IPS DF 4.7 (cell line): ENCODE data around the gene B4GALT2.

ENCODE experiments used
- DNase-seq: peaks from one replicate; pipeline ENCODE4 v3.0.0-alpha.2; 2013; ENCODE audit warnings: low spot score; ENCODE audit errors: extremely low read depth

Gene B4GALT2

GRCh38 chr1:43946236-43947060, 32.6 kb upstream of the B4GALT2 start, which contains the start of gene IPO13:
Gene IPO13 (plus strand): TSS chr1:43946950. CDS start chr1:43947601, 651 bp downstream.
- no peak for DNase-seq

- DNase-seq, result no peak
Observed at GRCh38 chr1:43947061-43947873, 31.7 kb upstream of the B4GALT2 start.

- no peak for DNase-seq
Observed at GRCh38 chr1:43947874-43948437, 31.1 kb upstream of the B4GALT2 start.

- DNase-seq, result no peak
Observed at GRCh38 chr1:43949678-43950077, 29.3 kb upstream of the B4GALT2 start.

GRCh38 chr1:43951021-43951985, 27.7 kb upstream of the B4GALT2 start:
- no peak for DNase-seq

- DNase-seq, result no peak
Observed at GRCh38 chr1:43952731-43953346, 26.2 kb upstream of the B4GALT2 start.

- no peak for DNase-seq
Observed at GRCh38 chr1:43953361-43953760, 25.6 kb upstream of the B4GALT2 start.

- DNase-seq, result no peak
Observed at GRCh38 chr1:43954036-43954435, 25.0 kb upstream of the B4GALT2 start.

- no peak for DNase-seq
Observed at GRCh38 chr1:43956234-43956633, 22.8 kb upstream of the B4GALT2 start.

- DNase-seq, result no peak
Observed at GRCh38 chr1:43957407-43958040, 21.5 kb upstream of the B4GALT2 start.

GRCh38 chr1:43958351-43959255, 20.4 kb upstream of the B4GALT2 start:
- DNase-seq, result no peak

- DNase-seq, result no peak
Observed at GRCh38 chr1:43960798-43961197, 18.2 kb upstream of the B4GALT2 start.

GRCh38 chr1:43961692-43962091, 17.3 kb upstream of the B4GALT2 start:
- no peak for DNase-seq

GRCh38 chr1:43962324-43962723, 16.7 kb upstream of the B4GALT2 start:
- DNase-seq, result no peak

- DNase-seq, result no peak
Observed at GRCh38 chr1:43963006-43963405, 16.0 kb upstream of the B4GALT2 start.

- DNase-seq, result no peak
Observed at GRCh38 chr1:43963890-43964289, 15.1 kb upstream of the B4GALT2 start.

- no peak for DNase-seq
Observed at GRCh38 chr1:43965316-43965715, 13.7 kb upstream of the B4GALT2 start.

GRCh38 chr1:43968348-43968948, 10.6 kb upstream of the B4GALT2 start:
- DNase-seq, result no peak

GRCh38 chr1:43969416-43969745, 9.6 kb upstream of the B4GALT2 start:
- no peak for DNase-seq
